ENCODE results near the gene GALNT13.

GALNT13 gene

GRCh38 chr2:153873052-153874048, 1.6 kb downstream of the GALNT13 start:
- H3K9me3 ChIP-seq (replicated peaks in 1 of 11), result peaks cover 20 to 30% (median 26%) of the 10 kb centered on the region in 11 experiments
- no peak overlapping the region for H3K4me2 ChIP-seq
- H3K4me3 ChIP-seq, result no peak overlapping the region
- no peak overlapping the region for H3K9ac ChIP-seq
- no peaks in the 10 kb centered on the region for H3K36me3 ChIP-seq
- H3K27me3 ChIP-seq, result no peaks in the 10 kb centered on the region
- H3K27ac ChIP-seq, result no peak overlapping the region
- TF ChIP-seq Cebpa-rat (IDR thresholded peaks at IDR 0.05), result no peak
- no peaks in the 10 kb centered on the region for H3K4me1 ChIP-seq
- H4K20me1 ChIP-seq, result no peaks in the 10 kb centered on the region

GRCh38 chr2:153875801-153876466, 4.2 kb downstream of the GALNT13 start:
- H3K4me3 ChIP-seq, result no peak overlapping the region
- H3K4me2 ChIP-seq, result no peak overlapping the region
- no peak overlapping the region for H3K27ac ChIP-seq
- TF ChIP-seq Cebpa-rat (IDR thresholded peaks at IDR 0.05), result no peak
- H3K27me3 ChIP-seq, result no peaks in the 10 kb centered on the region
- no peaks in the 10 kb centered on the region for H4K20me1 ChIP-seq
- H3K9me3 ChIP-seq (replicated peaks in 1 of 11), result peaks cover 20 to 27% (median 24%) of the 10 kb centered on the region in 11 experiments
- H3K4me1 ChIP-seq, result no peaks in the 10 kb centered on the region
- no peak overlapping the region for H3K9ac ChIP-seq
- H3K36me3 ChIP-seq, result no peaks in the 10 kb centered on the region

GRCh38 chr2:153880926-153881325, 9.2 kb downstream of the GALNT13 start:
- Histone ChIP-seq H3K36me3 (no peaks in the 10 kb centered on the region), H3K4me2 (no peak overlapping the region), H4K20me1 (no peaks in the 10 kb centered on the region), H3K4me1 (no peaks in the 10 kb centered on the region), H3K4me3 (no peak overlapping the region), H3K9me3 (replicated peaks in 1 of 11) (no peaks in the 10 kb centered on the region), H3K27me3 (no peaks in the 10 kb centered on the region), H3K9ac (no peak overlapping the region), H3K27ac (no peak overlapping the region)
- no peak for TF ChIP-seq Cebpa-rat (IDR thresholded peaks at IDR 0.05)

GRCh38 chr2:153886833-153887232, 15.1 kb downstream of the GALNT13 start:
- Histone ChIP-seq H3K36me3 (no peaks in the 10 kb centered on the region), H3K27ac (no peak overlapping the region), H3K9ac (no peak overlapping the region), H3K4me1 (no peaks in the 10 kb centered on the region), H3K4me2 (no peak overlapping the region), H3K4me3 (no peak overlapping the region), H4K20me1 (no peaks in the 10 kb centered on the region), H3K9me3 (replicated peaks in 1 of 11) (no peaks in the 10 kb centered on the region), H3K27me3 (no peaks in the 10 kb centered on the region)
- TF ChIP-seq Cebpa-rat (IDR thresholded peaks at IDR 0.05), result no peak

- TF ChIP-seq Cebpa-rat (IDR thresholded peaks at IDR 0.05), result no peak
- H3K27ac ChIP-seq, result no peak overlapping the region
- H3K27me3 ChIP-seq, result no peaks in the 10 kb centered on the region
- H4K20me1 ChIP-seq, result no peaks in the 10 kb centered on the region
- no peaks in the 10 kb centered on the region for H3K36me3 ChIP-seq
- H3K4me3 ChIP-seq, result no peak overlapping the region
- H3K9ac ChIP-seq, result no peak overlapping the region
- H3K4me2 ChIP-seq, result no peak overlapping the region
- no peaks in the 10 kb centered on the region for H3K4me1 ChIP-seq
- no peaks in the 10 kb centered on the region for H3K9me3 ChIP-seq (replicated peaks in 1 of 11)
Observed at GRCh38 chr2:153890576-153890975, 18.9 kb downstream of the GALNT13 start.

GRCh38 chr2:153891051-153891450, 19.3 kb downstream of the GALNT13 start:
- TF ChIP-seq Cebpa-rat (IDR thresholded peaks at IDR 0.05), result no peak
- H3K9ac ChIP-seq, result no peak overlapping the region
- no peaks in the 10 kb centered on the region for H3K27me3 ChIP-seq
- H3K27ac ChIP-seq, result no peak overlapping the region
- no peaks in the 10 kb centered on the region for H3K9me3 ChIP-seq (replicated peaks in 1 of 11)
- no peaks in the 10 kb centered on the region for H4K20me1 ChIP-seq
- no peak overlapping the region for H3K4me2 ChIP-seq
- H3K4me3 ChIP-seq, result no peak overlapping the region
- H3K4me1 ChIP-seq, result no peaks in the 10 kb centered on the region
- H3K36me3 ChIP-seq, result no peaks in the 10 kb centered on the region

GRCh38 chr2:153912798-153913396, 41.2 kb downstream of the GALNT13 start:
- no peak overlapping the region for H3K4me2 ChIP-seq
- H3K4me3 ChIP-seq, result no peak overlapping the region
- no peaks in the 10 kb centered on the region for H3K36me3 ChIP-seq
- H3K27me3 ChIP-seq, result no peaks in the 10 kb centered on the region
- peaks cover 6 to 18% (median 14%) of the 10 kb centered on the region in 11 experiments; a peak in 16 of 22 replicates for H3K9me3 ChIP-seq (replicated peaks in 1 of 11)
- H3K4me1 ChIP-seq, result no peaks in the 10 kb centered on the region
- H4K20me1 ChIP-seq, result no peaks in the 10 kb centered on the region
- TF ChIP-seq Cebpa-rat (IDR thresholded peaks at IDR 0.05), result no peak
- no peak overlapping the region for H3K27ac ChIP-seq
- no peak overlapping the region for H3K9ac ChIP-seq

GRCh38 chr2:153917570-153917969, 45.8 kb downstream of the GALNT13 start:
- Histone ChIP-seq H3K9ac (no peak overlapping the region), H3K27ac (no peak overlapping the region), H3K9me3 (replicated peaks in 1 of 11) (no peaks in the 10 kb centered on the region), H3K4me3 (no peak overlapping the region), H4K20me1 (no peaks in the 10 kb centered on the region), H3K27me3 (no peaks in the 10 kb centered on the region), H3K4me2 (no peak overlapping the region), H3K36me3 (no peaks in the 10 kb centered on the region), H3K4me1 (no peaks in the 10 kb centered on the region)
- TF ChIP-seq Cebpa-rat (IDR thresholded peaks at IDR 0.05), result no peak

- H3K9ac ChIP-seq, result no peak overlapping the region
- H4K20me1 ChIP-seq, result no peaks in the 10 kb centered on the region
- H3K4me1 ChIP-seq, result peaks cover 0 to 10% (median 0%) of the 10 kb centered on the region in 10 experiments; a peak in 3 of 20 replicates
- no peak for TF ChIP-seq Cebpa-rat (IDR thresholded peaks at IDR 0.05)
- H3K27ac ChIP-seq, result no peak overlapping the region
- no peak overlapping the region for H3K4me2 ChIP-seq
- H3K27me3 ChIP-seq, result no peaks in the 10 kb centered on the region
- H3K4me3 ChIP-seq, result no peak overlapping the region
- H3K9me3 ChIP-seq (replicated peaks in 1 of 11), result no peaks in the 10 kb centered on the region
- no peaks in the 10 kb centered on the region for H3K36me3 ChIP-seq
Observed at GRCh38 chr2:153935511-153935910, 63.8 kb downstream of the GALNT13 start.

All from BLaER1 treated with 17β-estradiol and CSF1 and Interleukin-3, amounts not matched to agents 10 nM and 100 nM (cell line).